HG02870 (cell line): Measurements from ENCODE around the gene NSD2.
A peak's percentile ranks its signal among the peaks of the same experiment; 100 is the strongest.
"Not testable (repeated sequence)": the region's sequence is repeated elsewhere in the genome, so short reads cannot be mapped to it uniquely, and the experiment has no call there.

Experiments
- ATAC-seq: cut with Tn5 transposase; IDR thresholded peaks from one replicate; pipeline ENCODE4 v1.9.1; 2021; ENCODE audit warnings: mild to moderate bottlenecking, moderate library complexity; ENCODE audit not compliant: unreplicated experiment

Gene NSD2

GRCh38 chr4:1870578-1871443 lies at the start of gene NSD2:
Gene NSD2 (plus strand): TSS chr4:1871393. CDS start chr4:1900655, 29,262 bp downstream.
- ATAC-seq = peak; percentile 42

- no peak for ATAC-seq
Observed at GRCh38 chr4:1821679-1822567, 49.3 kb upstream of the NSD2 start.

GRCh38 chr4:1822568-1823544 lies 48.3 kb upstream of the NSD2 start:
- no peak for ATAC-seq

GRCh38 chr4:1823545-1823932 lies 47.7 kb upstream of the NSD2 start:
- no peak for ATAC-seq

GRCh38 chr4:1824746-1825145 lies 46.4 kb upstream of the NSD2 start:
- no peak for ATAC-seq

- no peak for ATAC-seq
Observed at GRCh38 chr4:1825326-1825725, 45.9 kb upstream of the NSD2 start.

GRCh38 chr4:1826531-1827350 lies 44.5 kb upstream of the NSD2 start:
- no peak for ATAC-seq

GRCh38 chr4:1830234-1830633 lies 41.0 kb upstream of the NSD2 start:
- no peak for ATAC-seq

- no peak for ATAC-seq
Observed at GRCh38 chr4:1830642-1831228, 40.5 kb upstream of the NSD2 start.

GRCh38 chr4:1831331-1831730 lies 39.9 kb upstream of the NSD2 start:
- no peak for ATAC-seq

- ATAC-seq = no peak
Observed at GRCh38 chr4:1832690-1833089, 38.5 kb upstream of the NSD2 start.

- ATAC-seq = no peak
Observed at GRCh38 chr4:1833307-1834046, 37.7 kb upstream of the NSD2 start.

- ATAC-seq = peak; percentile 64
Observed at GRCh38 chr4:1834047-1834775, 37.0 kb upstream of the NSD2 start.

GRCh38 chr4:1835836-1836235 lies 35.4 kb upstream of the NSD2 start:
- not testable (repeated sequence) for ATAC-seq

GRCh38 chr4:1836650-1837049 lies 34.5 kb upstream of the NSD2 start:
- ATAC-seq = no peak

GRCh38 chr4:1837069-1837468 lies 34.1 kb upstream of the NSD2 start:
- ATAC-seq = no peak

GRCh38 chr4:1839282-1839681 lies 31.9 kb upstream of the NSD2 start:
- ATAC-seq = no peak
